Heart left ventricle (tissue), 16 donors: ENCODE results near the gene TMEM130. TPM values are rescaled to one million over a fixed set of nuclear protein-coding genes. Genes with fewer than 3 reads are reported as not detected.

Source experiments
- ATAC-seq, 4 donors: fragments of 200-7000 bp; cut with Tn5 transposase; one replicate each; pipeline ENCODE4 v1.9.1; 2020 to 2022; ENCODE audit warnings: moderate library complexity in 4 of 4, mild to moderate bottlenecking in 3 of 4, moderate number of reproducible peaks in 1 of 4
- DNase-seq, 5 donors: peaks; one replicate each; pipeline ENCODE4 v3.0.0-alpha.2; 2020
- H3K27ac ChIP-seq, 12 donors: fragments of 200-600 bp; sonication (generic) in 4 of 12; one replicate each; pipeline versions ENCODE4 v1.5.0 to v1.8.0; 2016 to 2022; ENCODE audit warnings: mild to moderate bottlenecking in 2 of 12
- H3K27me3 ChIP-seq, 9 donors: fragments of 200-600 bp; sonication (generic) in 2 of 9; one replicate each; pipeline versions ENCODE4 v1.5.1 to v1.8.0; 2016 to 2022; ENCODE audit warnings: mild to moderate bottlenecking in 3 of 9
- H3K36me3 ChIP-seq, 9 donors: fragments of 200-600 bp; sonication (generic) in 2 of 9; one replicate each; pipeline versions ENCODE4 v1.5.0 to v1.8.0; 2018 to 2022; ENCODE audit warnings: mild to moderate bottlenecking in 2 of 9
- H3K4me1 ChIP-seq, 12 donors: fragments of 200-600 bp; sonication (generic) in 4 of 12; one replicate each; pipeline versions ENCODE4 v1.5.0 to v1.8.0; 2016 to 2022; ENCODE audit warnings: mild to moderate bottlenecking in 3 of 12
- H3K4me3 ChIP-seq, 12 donors: fragments of 200-600 bp; sonication (generic) in 4 of 12; one replicate each; pipeline versions ENCODE4 v1.5.0 to v1.8.0; 2017 to 2022; ENCODE audit warnings: mild to moderate bottlenecking in 9 of 12, moderate library complexity in 4 of 12
- H3K9me3 ChIP-seq, 12 donors: fragments of 200-600 bp; sonication (generic) in 4 of 12; one replicate each; pipeline versions ENCODE4 v1.5.0 to v1.8.0; 2016 to 2022; ENCODE audit warnings: mild to moderate bottlenecking in 1 of 12
- CTCF ChIP-seq, 12 donors: fragments of 200-600 bp; sonication (generic) in 4 of 12; IDR thresholded peaks; one replicate each; pipeline versions ENCODE4 v1.5.0 to v1.8.0; 2018 to 2022; ENCODE audit warnings: antibody characterized with exemption in 12 of 12, mild to moderate bottlenecking in 5 of 12
- POLR2A ChIP-seq, 2 donors: fragments of 450-650 bp; IDR thresholded peaks; one replicate each; pipeline ENCODE4 v1.6.1; 2017; ENCODE audit warnings: antibody characterized with exemption in 2 of 2, mild to moderate bottlenecking in 2 of 2, moderate library complexity in 2 of 2
- WGBS, 4 donors: extraction: QIAGEN DNeasy Blood & Tissue Kit in 2 of 4; methylation state at CpG; one replicate each; pipeline versions ENCODE4 v1.1.5 to v1.1.7; 2013 to 2018; 5-methylcytosine and 5-hydroxymethylcytosine counted together
- intact Hi-C, 10 donors: fragments of 100-400 bp; cut with DNase I; formaldehyde crosslinking; loops; one replicate each; pipeline versions ENCODE4 v1.11.1 to v1.14.2; 2022
- polyA plus RNA-seq, 2 donors: library from polyadenylated mRNA; stranded (reverse); fragments of 200-250 nt; gene quantifications; one replicate each; pipeline ENCODE4 v1.2.3, GENCODE V29; 2013
- total RNA-seq, 9 donors: library from RNA; depleted of rRNA in 2 of 9; stranded (reverse); fragments of >200 nt in 2 of 9; fragmentation: NEBNext Ultra II Directional in 3 of 9; extraction: Animal tissue kit (Norgen Biotek cat#: 25700) in 3 of 9; gene quantifications; one replicate each; pipeline versions ENCODE4 v1.1.0 to v1.2.4, GENCODE V29; 2016 to 2023
- donor health status: ischemic (EF 13 %, LVEDD 7.1; RV severe dilation, severe dysfunction).
- donor health status: healthy with polysubstance abuse.
- donor health status: DM: no; HTN: yes; CAD: no.
- donor health status: DM: no; HTN: no; CAD: no.
- donor health status: ischemic (EF 25% LVEDD 6.9; RV normal size, moderate dysfunction).
- donor health status: ischemic (EF 25% LVEDD 5.7; RV mildly dilated, moderate dysfunction).
- donor health status: healthy.
- donor health status: DM: yes; HTN: yes; CAD: no.
- donor health status: ischemic (EF 35%, LVEDD 5.7; RV mildly dilated, moderate dysfunction).
- donor health status: nonischemic (EF 11% LVEDD 7.7; RV severe dilation, severe dysfunction).
- donor health status: DM: yes; HTN: yes; CAD: no.
- donor health status: PGD.
- donor health status: ischemic (EF 29% LVEDD 5.4; RV normal size, mild dysfunction).
- donor health status: nonischemic (EF 23%, LVEDD 6.1; RV moderate dilation, normal function).

Gene TMEM130
- total and polyA plus RNA-seq, 11 donors = 0.11 to 0.77 (median 0.20) TPM; not detected in 7

DNA sequence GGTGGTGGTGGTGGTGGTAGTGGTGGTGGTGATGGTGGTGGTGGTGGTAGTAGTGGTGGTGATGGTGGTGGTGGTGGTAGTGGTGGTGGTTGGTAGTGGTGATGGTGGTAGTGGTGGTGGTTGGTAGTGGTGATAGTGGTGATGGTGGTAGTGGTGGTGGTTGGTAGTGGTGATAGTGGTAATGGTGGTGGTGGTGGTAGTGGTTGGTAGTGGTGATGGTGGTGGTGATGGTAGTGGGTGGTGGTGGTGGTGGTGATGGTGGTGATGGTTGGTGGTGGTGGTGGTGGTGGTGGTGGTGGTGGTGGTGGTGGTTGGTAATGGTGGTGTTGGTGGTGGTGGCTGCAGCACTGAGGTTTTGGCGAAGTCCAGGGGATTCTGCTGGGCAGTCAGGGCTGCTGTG lies 58.5 kb downstream of the TMEM130 start:
- Histone ChIP-seq H3K27ac (no peak overlapping the region), H3K9me3 (peaks cover 0 to 3% (median 0%) of the 10 kb centered on the region in 12 donors), H3K27me3 (no peaks in the 10 kb centered on the region), H3K4me1 (peaks cover 0 to 6% (median 0%) of the 10 kb centered on the region in 12 donors), H3K4me3 (no peak overlapping the region), H3K36me3 (no peaks in the 10 kb centered on the region)
- WGBS, 4 donors = 76 to 92% (median 89%) methylated on average over 1 of the region's 1 CpG
- ATAC-seq (no peak), DNase-seq (no peak)
- TF ChIP-seq CTCF (IDR thresholded peaks at IDR 0.05) = no peak
- TF ChIP-seq POLR2A (IDR thresholded peaks at IDR 0.05) = no peak
- intact Hi-C loops = no loop called here

- intact Hi-C loops = no loop called here
- no peak overlapping the region for H3K27ac ChIP-seq
Observed at GRCh38 chr7:98810153-98810802, 59.5 kb downstream of the TMEM130 start.

DNA sequence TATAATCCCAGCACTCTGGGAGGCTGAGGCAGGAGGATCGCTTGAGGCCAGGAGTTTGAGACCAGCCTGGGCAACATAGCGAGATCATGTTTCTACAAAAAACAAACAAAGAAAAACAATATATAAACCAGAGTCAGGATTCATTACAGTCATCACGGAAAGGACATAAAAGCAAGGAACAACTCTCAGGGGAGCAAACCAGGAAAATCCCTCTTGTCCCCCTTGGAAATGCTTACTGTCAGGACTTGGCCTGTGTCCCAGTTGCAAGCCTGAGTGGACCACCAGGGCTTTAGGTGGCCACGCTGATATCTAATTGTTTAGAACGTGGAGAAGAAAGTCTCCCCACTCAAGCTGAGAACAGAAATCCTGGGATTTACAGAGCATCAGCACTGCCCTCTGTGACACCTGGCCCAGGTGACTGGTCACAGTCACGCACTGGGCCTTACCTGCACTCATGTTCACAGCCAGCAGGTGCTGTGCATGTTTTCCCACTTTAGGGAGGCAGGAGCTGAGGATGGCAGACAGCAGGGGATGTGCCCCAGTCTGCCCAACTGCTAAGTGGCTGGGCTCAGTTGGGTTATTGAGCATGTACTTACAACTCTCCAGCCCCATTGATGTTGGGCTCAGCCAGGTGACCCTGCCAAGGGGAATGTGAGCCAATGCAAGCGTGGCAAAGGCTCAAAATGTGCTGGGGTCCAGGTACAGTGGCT lies 60.9 kb downstream of the TMEM130 start:
- intact Hi-C loops = no loop called here
- 72 to 80% (median 74%) methylated on average over 6 to 7 of the region's 7 CpGs for WGBS, 4 donors
- no peak overlapping the region for H3K27ac ChIP-seq
- H3K9me3 ChIP-seq = peaks cover 0 to 4% (median 0%) of the 10 kb centered on the region in 12 donors
- DNase-seq = no peak
- TF ChIP-seq POLR2A (IDR thresholded peaks at IDR 0.05) (no peak), CTCF (IDR thresholded peaks at IDR 0.05) (no peak)
- H3K27me3 ChIP-seq = peaks cover 0 to under 1% (median 0%) of the 10 kb centered on the region in 9 donors
- no peaks in the 10 kb centered on the region for H3K36me3 ChIP-seq
- H3K4me1 ChIP-seq = no peaks in the 10 kb centered on the region
- no peak for ATAC-seq
- H3K4me3 ChIP-seq = no peak overlapping the region

More at GRCh38 chr7:98810153-98810802, 59.5 kb downstream of the TMEM130 start:
- H3K27me3 ChIP-seq = no peaks in the 10 kb centered on the region
- DNase-seq (no peak), ATAC-seq (no peak)
- H3K4me1 ChIP-seq = no peaks in the 10 kb centered on the region
- 51 to 63% (median 58%) methylated on average over 9 of the region's 9 CpGs for WGBS, 4 donors
- no peak overlapping the region for H3K4me3 ChIP-seq
- H3K36me3 ChIP-seq = no peaks in the 10 kb centered on the region
- TF ChIP-seq POLR2A (IDR thresholded peaks at IDR 0.05) (no peak), CTCF (IDR thresholded peaks at IDR 0.05) (no peak)
- peaks cover 0 to 4% (median 0%) of the 10 kb centered on the region in 12 donors for H3K9me3 ChIP-seq
